HFFc6 (cell line): ENCODE results near the gene SIGLEC6. TPM values are rescaled to one million over a fixed set of nuclear protein-coding genes. Genes with fewer than 3 reads are reported as not detected.

Experiments used
- DNase-seq: peaks from one replicate; pipeline ENCODE4 v3.0.0-alpha.2; 2018
- H3K27ac Mint-ChIP-seq: 2 replicates; pipeline ENCODE4 v1.8.0; 2020; ENCODE audit warnings: mild to moderate bottlenecking, mixed read lengths
- H3K27me3 Mint-ChIP-seq: 2 replicates; pipeline ENCODE4 v1.8.0; 2021; ENCODE audit warnings: mild to moderate bottlenecking, moderate library complexity, mixed read lengths; ENCODE audit not compliant: insufficient read depth
- H3K36me3 Mint-ChIP-seq: 2 replicates; pipeline ENCODE4 v1.8.0; 2021; ENCODE audit warnings: low read depth, mixed read lengths
- H3K4me1 Mint-ChIP-seq: 2 replicates; pipeline ENCODE4 v1.8.0; 2020; ENCODE audit warnings: low read depth, mixed read lengths
- H3K4me3 Mint-ChIP-seq: 2 replicates; pipeline ENCODE4 v1.8.0; 2020; ENCODE audit warnings: mild to moderate bottlenecking, moderate library complexity, mixed read lengths
- H3K9me3 Mint-ChIP-seq: 2 replicates; pipeline ENCODE4 v1.8.0; 2020; ENCODE audit warnings: mild to moderate bottlenecking, mixed read lengths
- long read RNA-seq: library from polyadenylated mRNA; unstranded; transcript quantifications from one replicate; pipeline ENCODE4 v2.0.0, GENCODE V29; 2019
- total RNA-seq, 6 experiments: library from RNA; stranded (reverse); fragmentation: NEBNext Ultra II Directional; extraction: Animal tissue kit (Norgen Biotek cat#: 25700); gene quantifications; 2 replicates in 1 of 6; 3 replicates in 5 of 6; pipeline ENCODE4 v1.2.3, GENCODE V29; 2021
- TF ChIP-seq, protein P1 (sequence below): fragments of 200-600 bp; sonication (generic); IDR thresholded peaks from 2 replicates; pipeline ENCODE4 v1.5.0; 2021; ENCODE audit warnings: antibody characterized with exemption, mild to moderate bottlenecking

Gene SIGLEC6
- not detected for total RNA-seq
- long read RNA-seq: 0 reads

DNA sequence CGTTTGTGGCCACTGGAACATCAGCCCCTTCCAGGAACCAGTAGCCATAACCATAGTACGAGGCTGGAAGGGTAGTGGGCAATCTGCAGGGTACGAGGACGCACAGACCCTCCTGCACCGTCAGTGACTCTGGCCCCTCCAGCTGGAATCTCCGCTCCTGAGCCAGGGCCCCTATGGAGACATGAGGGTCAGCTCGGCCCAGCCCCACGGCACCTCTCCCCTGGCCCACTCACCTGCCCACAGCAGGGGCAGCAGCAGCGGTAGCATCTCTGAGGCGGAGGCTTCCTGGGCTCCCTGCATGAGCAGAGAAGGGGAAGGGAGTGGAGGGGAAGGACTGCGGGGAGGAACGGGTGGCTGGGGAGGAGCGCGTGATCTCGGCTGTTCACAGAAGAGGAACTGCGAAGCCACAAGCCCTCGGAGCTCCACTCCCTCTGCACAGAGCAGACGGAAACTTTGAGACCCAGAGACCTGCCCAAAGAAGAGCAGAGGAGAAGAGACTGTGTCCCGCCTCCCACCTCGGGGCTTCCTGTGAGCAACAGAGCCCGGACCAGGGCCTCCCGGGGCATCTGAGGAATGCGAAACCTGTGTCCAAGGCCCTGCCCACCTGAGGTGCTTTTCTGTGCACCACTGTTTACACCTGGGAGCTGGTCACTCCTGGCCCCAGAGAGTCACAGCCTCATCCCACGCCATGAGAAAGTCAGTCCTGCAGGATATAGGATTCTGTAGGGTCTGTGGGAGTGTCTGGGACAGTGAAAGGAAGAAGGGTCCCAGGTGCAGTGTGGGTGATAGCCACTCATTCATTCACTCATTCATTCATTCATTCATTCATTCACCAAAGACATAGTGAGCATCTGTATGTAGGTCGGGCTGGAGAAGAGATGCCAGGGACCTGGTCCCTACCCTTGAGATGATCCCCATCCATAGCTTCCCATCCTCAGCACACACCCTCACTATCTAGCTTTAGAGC is at the start of gene SIGLEC6:
TSS of gene SIGLEC6 (minus strand) at position 322 of the 967 bp plus-strand sequence. CDS start at position 300, 22 bp downstream.
- Mint-ChIP-seq H3K27me3 (peaks cover 13% of the 10 kb centered on the region), H3K9me3 (peaks cover 16% of the 10 kb centered on the region; the same call in 1 of the 2 replicates), H3K4me1 (peaks cover 6% of the 10 kb centered on the region; the same call in 1 of the 2 replicates), H3K4me3 (no peak within 1 kb of the TSS), H3K27ac (no peak within 1 kb of the TSS), H3K36me3 (no peaks in the 10 kb centered on the region)
- no peak for DNase-seq
- TF ChIP-seq, protein P1, sequence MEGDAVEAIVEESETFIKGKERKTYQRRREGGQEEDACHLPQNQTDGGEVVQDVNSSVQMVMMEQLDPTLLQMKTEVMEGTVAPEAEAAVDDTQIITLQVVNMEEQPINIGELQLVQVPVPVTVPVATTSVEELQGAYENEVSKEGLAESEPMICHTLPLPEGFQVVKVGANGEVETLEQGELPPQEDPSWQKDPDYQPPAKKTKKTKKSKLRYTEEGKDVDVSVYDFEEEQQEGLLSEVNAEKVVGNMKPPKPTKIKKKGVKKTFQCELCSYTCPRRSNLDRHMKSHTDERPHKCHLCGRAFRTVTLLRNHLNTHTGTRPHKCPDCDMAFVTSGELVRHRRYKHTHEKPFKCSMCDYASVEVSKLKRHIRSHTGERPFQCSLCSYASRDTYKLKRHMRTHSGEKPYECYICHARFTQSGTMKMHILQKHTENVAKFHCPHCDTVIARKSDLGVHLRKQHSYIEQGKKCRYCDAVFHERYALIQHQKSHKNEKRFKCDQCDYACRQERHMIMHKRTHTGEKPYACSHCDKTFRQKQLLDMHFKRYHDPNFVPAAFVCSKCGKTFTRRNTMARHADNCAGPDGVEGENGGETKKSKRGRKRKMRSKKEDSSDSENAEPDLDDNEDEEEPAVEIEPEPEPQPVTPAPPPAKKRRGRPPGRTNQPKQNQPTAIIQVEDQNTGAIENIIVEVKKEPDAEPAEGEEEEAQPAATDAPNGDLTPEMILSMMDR: no peak

- no peak for DNase-seq
- Mint-ChIP-seq H3K27me3 (no peaks in the 10 kb centered on the region; the same call in 1 of the 2 replicates), H3K27ac (no peak overlapping the region), H3K9me3 (no peaks in the 10 kb centered on the region), H3K4me3 (no peak overlapping the region), H3K36me3 (peaks cover 63% of the 10 kb centered on the region), H3K4me1 (peaks cover 33% of the 10 kb centered on the region)
- TF ChIP-seq, protein P1: no peak
Observed at GRCh38 chr19:51576850-51577249, 45.4 kb upstream of the SIGLEC6 start.

GRCh38 chr19:51573331-51573730 is 41.9 kb upstream of the SIGLEC6 start:
- H3K4me3 Mint-ChIP-seq: peak overlapping the region; percentile 99

GRCh38 chr19:51572908-51573307 is 41.4 kb upstream of the SIGLEC6 start:
- peak overlapping the region; percentile 99 for H3K4me3 Mint-ChIP-seq
- TF ChIP-seq, protein P1: no peak
- H3K27me3 Mint-ChIP-seq: peaks cover 2% of the 10 kb centered on the region; the same call in 1 of the 2 replicates
- peaks cover 38% of the 10 kb centered on the region for H3K36me3 Mint-ChIP-seq
- no peaks in the 10 kb centered on the region for H3K9me3 Mint-ChIP-seq
- H3K27ac Mint-ChIP-seq: peak overlapping the region; percentile 91
- DNase-seq: peak; percentile 96
- peaks cover 51% of the 10 kb centered on the region for H3K4me1 Mint-ChIP-seq

More at GRCh38 chr19:51573331-51573730, 41.9 kb upstream of the SIGLEC6 start:
- peak; percentile 22 for DNase-seq
- no peaks in the 10 kb centered on the region for H3K9me3 Mint-ChIP-seq
- TF ChIP-seq, protein P1: no peak
- peaks cover 2% of the 10 kb centered on the region; the same call in 1 of the 2 replicates for H3K27me3 Mint-ChIP-seq
- H3K36me3 Mint-ChIP-seq: peaks cover 41% of the 10 kb centered on the region
- peaks cover 47% of the 10 kb centered on the region for H3K4me1 Mint-ChIP-seq
- peak overlapping the region; percentile 91 for H3K27ac Mint-ChIP-seq

- Mint-ChIP-seq H3K4me3 (peak overlapping the region; percentile 99), H3K4me1 (peaks cover 52% of the 10 kb centered on the region), H3K27ac (peak overlapping the region; percentile 91), H3K9me3 (no peaks in the 10 kb centered on the region), H3K36me3 (peaks cover 33% of the 10 kb centered on the region), H3K27me3 (peaks cover 2% of the 10 kb centered on the region; the same call in 1 of the 2 replicates)
- no peak for DNase-seq
- TF ChIP-seq, protein P1: no peak
Observed at GRCh38 chr19:51572410-51572809, 40.9 kb upstream of the SIGLEC6 start.
